Colonic mucosa (tissue), 4 donors: Measurements from ENCODE around the gene DGLUCY. TPM values are rescaled to one million over a fixed set of nuclear protein-coding genes. Genes with fewer than 3 reads are reported as not detected.

ENCODE experiments used
- DNase-seq: peaks from one replicate; pipeline ENCODE4 v3.0.0-alpha.2; 2020
- H3K27ac ChIP-seq: fragments of 200-600 bp; one replicate; pipeline ENCODE4 v1.8.0; 2021
- H3K27me3 ChIP-seq: fragments of 200-600 bp; one replicate; pipeline ENCODE4 v1.8.0; 2021
- H3K36me3 ChIP-seq: fragments of 200-600 bp; one replicate; pipeline ENCODE4 v1.8.0; 2021
- H3K4me1 ChIP-seq: fragments of 200-600 bp; one replicate; pipeline ENCODE4 v1.8.0; 2021; ENCODE audit warnings: mild to moderate bottlenecking
- H3K4me3 ChIP-seq: fragments of 200-600 bp; one replicate; pipeline ENCODE4 v1.8.0; 2021
- H3K9ac ChIP-seq, 2 donors: one replicate each; pipeline ENCODE4 v1.7.0; 2013; ENCODE audit warnings: control low read depth in 2 of 2, low read depth in 2 of 2, low read length in 2 of 2
- H3K9me3 ChIP-seq: fragments of 200-600 bp; one replicate; pipeline ENCODE4 v1.8.0; 2021
- intact Hi-C: fragments of 100-400 bp; cut with DNase I; formaldehyde crosslinking; loops from one replicate; pipeline ENCODE4 v1.14.1; 2022
- total RNA-seq, 2 donors: library from RNA; stranded (reverse); fragmentation: NEBNext Ultra II Directional in 1 of 2; extraction: Animal tissue kit (Norgen Biotek cat#: 25700) in 1 of 2; gene quantifications; one replicate each; pipeline ENCODE4 v1.2.1, GENCODE V29; 2021
- TF ChIP-seq, protein P1 (sequence below): fragments of 200-600 bp; IDR thresholded peaks from one replicate; pipeline ENCODE4 v1.8.0; 2022; ENCODE audit warnings: antibody characterized with exemption, mild to moderate bottlenecking
- donor health status: healthy.
- donor health status: DM: no; HTN: no; CAD: no.
- donor health status: DM: no; HTN: no; CAD: no.

DGLUCY gene
- total RNA-seq, 2 donors from 2014 or later, result 67.3 to 105 TPM

- H3K27me3 ChIP-seq, result peaks cover 3% of the 10 kb centered on the region
- intact Hi-C loops, result no loop called here
- H3K9ac ChIP-seq, result peak overlapping the region in 1 of 2 donors; percentile 40
- no peak for DNase-seq
- peaks cover 5% of the 10 kb centered on the region for H3K4me1 ChIP-seq
- TF ChIP-seq, protein P1, sequence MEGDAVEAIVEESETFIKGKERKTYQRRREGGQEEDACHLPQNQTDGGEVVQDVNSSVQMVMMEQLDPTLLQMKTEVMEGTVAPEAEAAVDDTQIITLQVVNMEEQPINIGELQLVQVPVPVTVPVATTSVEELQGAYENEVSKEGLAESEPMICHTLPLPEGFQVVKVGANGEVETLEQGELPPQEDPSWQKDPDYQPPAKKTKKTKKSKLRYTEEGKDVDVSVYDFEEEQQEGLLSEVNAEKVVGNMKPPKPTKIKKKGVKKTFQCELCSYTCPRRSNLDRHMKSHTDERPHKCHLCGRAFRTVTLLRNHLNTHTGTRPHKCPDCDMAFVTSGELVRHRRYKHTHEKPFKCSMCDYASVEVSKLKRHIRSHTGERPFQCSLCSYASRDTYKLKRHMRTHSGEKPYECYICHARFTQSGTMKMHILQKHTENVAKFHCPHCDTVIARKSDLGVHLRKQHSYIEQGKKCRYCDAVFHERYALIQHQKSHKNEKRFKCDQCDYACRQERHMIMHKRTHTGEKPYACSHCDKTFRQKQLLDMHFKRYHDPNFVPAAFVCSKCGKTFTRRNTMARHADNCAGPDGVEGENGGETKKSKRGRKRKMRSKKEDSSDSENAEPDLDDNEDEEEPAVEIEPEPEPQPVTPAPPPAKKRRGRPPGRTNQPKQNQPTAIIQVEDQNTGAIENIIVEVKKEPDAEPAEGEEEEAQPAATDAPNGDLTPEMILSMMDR, result no peak
- H3K4me3 ChIP-seq, result peak overlapping the region; percentile 9
- H3K36me3 ChIP-seq, result no peaks in the 10 kb centered on the region
- no peaks in the 10 kb centered on the region for H3K9me3 ChIP-seq
- no peak overlapping the region for H3K27ac ChIP-seq
Measured at GRCh38 chr14:91269076-91269991, 155.5 kb downstream of the DGLUCY start.

- H3K36me3 ChIP-seq, result no peaks in the 10 kb centered on the region
- TF ChIP-seq, protein P1, result no peak
- H3K4me3 ChIP-seq, result no peak overlapping the region
- H3K27ac ChIP-seq, result no peak overlapping the region
- no peaks in the 10 kb centered on the region for H3K9me3 ChIP-seq
- no peak for DNase-seq
- peaks cover under 1% of the 10 kb centered on the region for H3K27me3 ChIP-seq
- intact Hi-C loops, result no loop called here
- peaks cover 5% of the 10 kb centered on the region for H3K4me1 ChIP-seq
- H3K9ac ChIP-seq, result peak overlapping the region in 1 of 2 donors; percentile 40
Measured at GRCh38 chr14:91270188-91270587, 156.3 kb downstream of the DGLUCY start.

- H3K9me3 ChIP-seq, result no peaks in the 10 kb centered on the region
- TF ChIP-seq, protein P1, result no peak
- no peaks in the 10 kb centered on the region for H3K36me3 ChIP-seq
- no peak overlapping the region for H3K27ac ChIP-seq
- intact Hi-C loops, result no loop called here
- peaks cover 5% of the 10 kb centered on the region for H3K4me1 ChIP-seq
- H3K27me3 ChIP-seq, result no peaks in the 10 kb centered on the region
- no peak overlapping the region for H3K4me3 ChIP-seq
- DNase-seq, result no peak
- H3K9ac ChIP-seq, result no peak overlapping the region
Measured at GRCh38 chr14:91270619-91271018, 156.7 kb downstream of the DGLUCY start.

GRCh38 chr14:91271639-91272038 is 157.8 kb downstream of the DGLUCY start:
- no peaks in the 10 kb centered on the region for H3K27me3 ChIP-seq
- peaks cover 5% of the 10 kb centered on the region for H3K4me1 ChIP-seq
- no peak overlapping the region for H3K27ac ChIP-seq
- TF ChIP-seq, protein P1, result no peak
- H3K9ac ChIP-seq, result no peak overlapping the region
- no peak overlapping the region for H3K4me3 ChIP-seq
- intact Hi-C loops, result no loop called here
- DNase-seq, result no peak
- no peaks in the 10 kb centered on the region for H3K9me3 ChIP-seq
- no peaks in the 10 kb centered on the region for H3K36me3 ChIP-seq

DNA sequence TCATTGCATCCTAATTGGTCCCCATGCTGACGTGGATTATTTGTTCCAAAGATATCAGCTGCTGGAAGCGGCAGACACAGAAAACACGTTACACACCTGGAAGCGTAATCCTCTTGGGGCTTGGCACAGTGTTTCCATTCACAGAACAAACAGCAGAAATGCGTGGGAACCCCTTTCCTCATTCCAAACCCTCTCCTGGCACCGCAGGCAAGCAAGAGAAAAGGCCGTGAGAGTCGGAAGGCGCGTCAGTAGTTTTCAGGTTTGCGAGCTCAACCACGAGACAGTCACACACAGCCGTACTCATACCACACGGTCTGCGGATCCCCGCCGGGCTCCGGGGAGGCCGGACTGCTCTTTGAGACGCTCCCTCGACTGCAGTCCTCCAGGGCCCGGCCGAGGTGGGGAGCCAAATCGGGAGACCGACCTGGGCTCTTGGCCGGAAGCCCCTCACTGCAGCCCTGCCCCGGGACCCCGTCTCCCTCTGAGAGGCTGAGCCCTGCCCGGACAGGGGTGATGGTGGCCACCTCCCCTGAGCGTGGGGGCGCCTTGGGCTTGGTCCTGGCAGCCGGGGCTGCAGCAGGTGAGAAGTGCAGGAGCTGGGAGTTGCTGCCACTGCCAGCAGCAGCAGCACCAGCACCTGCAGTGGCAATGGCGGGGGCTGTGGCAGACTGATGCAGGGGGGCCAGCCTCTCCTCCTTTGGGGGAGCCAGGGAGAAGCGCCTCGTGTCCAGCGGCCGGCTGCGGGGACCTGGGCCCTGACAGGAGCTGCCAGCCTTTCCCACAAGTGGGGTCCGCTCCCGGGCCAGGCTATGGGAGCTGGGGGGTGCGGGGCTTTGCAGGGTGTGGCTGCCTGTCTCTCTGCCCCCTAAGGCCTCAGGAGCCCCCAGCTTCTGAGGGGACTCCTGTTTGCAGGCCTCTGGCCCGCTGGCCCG is 158.7 kb downstream of the DGLUCY start:
- TF ChIP-seq, protein P1, result no peak
- intact Hi-C loops, result no loop called here

More for the DNA sequence above, 158.7 kb downstream of the DGLUCY start:
- Histone ChIP-seq H3K27me3 (no peaks in the 10 kb centered on the region), H3K4me3 (no peak overlapping the region), H3K27ac (no peak overlapping the region), H3K9me3 (no peaks in the 10 kb centered on the region), H3K4me1 (peaks cover 5% of the 10 kb centered on the region), H3K36me3 (peaks cover 6% of the 10 kb centered on the region), H3K9ac (no peak overlapping the region)
- DNase-seq, result no peak
